RWPE1 (cell line): ENCODE data around the gene FDCSP.

Experiments
- CTCF ChIA-PET: fragments of 350-600 bp; sonication (Branson Sonifier 250); formaldehyde crosslinking; extraction: SDS; loops from one replicate; lab custom pipeline; 2021; lab: Yijun Ruan, JAX
- POLR2A ChIA-PET: fragments of 400-600 bp; formaldehyde crosslinking; extraction: SDS; loops from one replicate; lab custom pipeline; 2020; ENCODE audit warnings: antibody characterized with exemption; ENCODE audit not compliant: low non-redundant PET; lab: Yijun Ruan, JAX
- DNase-seq: peaks from one replicate; pipeline ENCODE4 v3.0.0; 2012; ENCODE audit warnings: low spot score
- H3K27ac ChIP-seq: fragments of 450-650 bp; 2 replicates; pipeline ENCODE4 v1.5.1; 2017
- CTCF ChIP-seq: fragments of 450-650 bp; conservative IDR thresholded peaks from 2 replicates; pipeline ENCODE4 v1.5.1; 2017; ENCODE audit warnings: low read depth, mild to moderate bottlenecking

The FDCSP gene

GRCh38 chr4:70269674-70270073, 43.8 kb downstream of the FDCSP start:
- ChIA-PET CTCF (interaction anchor here (0.6 to 0.7 kb wide), 5 partner anchors 11 to 165 kb away, joined by 3 to 6 read pairs (median 4); no protein-coding TSS in a partner anchor), POLR2A (no interaction called here)
- H3K27ac ChIP-seq: no peak overlapping the region
- TF ChIP-seq CTCF: no peak
- DNase-seq: no peak

GRCh38 chr4:70277121-70277520, 51.2 kb downstream of the FDCSP start:
- no peak overlapping the region for H3K27ac ChIP-seq
- ChIA-PET POLR2A (no interaction called here), CTCF (no interaction called here)
- no peak for TF ChIP-seq CTCF
- DNase-seq: no peak

DNA sequence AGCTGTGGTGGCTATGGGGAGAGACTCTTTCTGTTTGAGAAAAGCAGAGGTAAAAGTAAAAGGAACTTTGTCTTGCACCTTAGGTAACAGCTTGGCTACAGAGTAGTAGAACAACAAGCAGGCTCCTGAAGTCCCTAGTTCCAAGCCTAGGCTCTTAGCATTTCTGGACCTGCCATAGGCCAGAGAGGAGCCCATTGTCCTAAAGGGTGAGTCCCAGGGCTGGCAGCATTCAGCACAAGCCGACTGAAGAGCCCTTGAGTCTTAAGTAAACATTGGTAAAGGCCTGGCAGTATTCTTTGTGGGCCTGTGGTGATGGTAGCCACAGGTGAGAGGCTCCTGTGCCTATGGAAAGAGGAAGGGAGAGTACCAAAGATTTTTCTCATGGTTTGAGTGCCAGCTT, 54.6 kb downstream of the FDCSP start:
- no peak for TF ChIP-seq CTCF
- POLR2A ChIA-PET: no interaction called here
- no peak for DNase-seq
- H3K27ac ChIP-seq: no peak overlapping the region
- CTCF ChIA-PET: interaction anchor here (0.9 kb wide), 1 partner anchor 11 kb away, joined by 3 read pairs; no protein-coding TSS in a partner anchor
